HEK293T (cell line): Measurements from ENCODE around the gene MRPS27.

Experiments used
- CTCF ChIA-PET: fragments of 350-600 bp; formaldehyde crosslinking; extraction: SDS; loops from one replicate; lab custom pipeline; 2021; ENCODE audit warnings: antibody characterized with exemption, inconsistent platforms; lab: Yijun Ruan, JAX
- POLR2A ChIA-PET: fragments of 350-600 bp; formaldehyde crosslinking; extraction: SDS; loops from one replicate; lab custom pipeline; 2020; ENCODE audit warnings: antibody characterized with exemption, inconsistent platforms; lab: Yijun Ruan, JAX
- DNase-seq: peaks from one replicate; pipeline ENCODE4 v3.0.0; 2012; ENCODE audit warnings: mixed read lengths; ENCODE audit errors: extremely low spot score
- ARNT ChIP-seq: fragments of 450-650 bp; IDR thresholded peaks from 2 replicates; pipeline ENCODE4 v1.6.1; 2017; ENCODE audit warnings: mild to moderate bottlenecking
- BHLHE40 ChIP-seq: fragments of 450-650 bp; IDR thresholded peaks from 2 replicates; pipeline ENCODE4 v1.6.1; 2016; ENCODE audit warnings: mild to moderate bottlenecking, moderate library complexity, borderline replicate concordance
- CTBP1 ChIP-seq: fragments of 450-650 bp; IDR thresholded peaks from 2 replicates; pipeline ENCODE4 v1.6.1; 2016; ENCODE audit warnings: borderline replicate concordance
- ELF4 ChIP-seq: fragments of 450-650 bp; IDR thresholded peaks from 2 replicates; pipeline ENCODE4 v1.6.1; 2017; ENCODE audit warnings: antibody characterized with exemption
- FOXA1 ChIP-seq: fragments of 450-650 bp; IDR thresholded peaks from 2 replicates; pipeline ENCODE4 v1.6.1; 2016; ENCODE audit warnings: mild to moderate bottlenecking
- FOXK2 ChIP-seq: fragments of 450-650 bp; IDR thresholded peaks from 2 replicates; pipeline ENCODE4 v1.6.1; 2016; ENCODE audit warnings: mild to moderate bottlenecking
- FOXM1 ChIP-seq: fragments of 450-650 bp; IDR thresholded peaks from 2 replicates; pipeline ENCODE4 v1.6.1; 2017; ENCODE audit warnings: mild to moderate bottlenecking, borderline replicate concordance
- HDGF ChIP-seq: fragments of 450-650 bp; IDR thresholded peaks from 2 replicates; pipeline ENCODE4 v1.6.1; 2017; ENCODE audit warnings: antibody characterized with exemption, borderline replicate concordance
- L3MBTL2 ChIP-seq: fragments of 450-650 bp; conservative IDR thresholded peaks from 2 replicates; pipeline ENCODE4 v1.6.1; 2016; ENCODE audit warnings: mild to moderate bottlenecking
- LEF1 ChIP-seq: fragments of 450-650 bp; IDR thresholded peaks from 2 replicates; pipeline ENCODE4 v1.6.1; 2017; ENCODE audit warnings: mild to moderate bottlenecking, borderline replicate concordance
- NFRKB ChIP-seq: fragments of 450-650 bp; IDR thresholded peaks from 2 replicates; pipeline ENCODE4 v1.6.1; 2016; ENCODE audit warnings: mild to moderate bottlenecking, moderate library complexity
- PKNOX1 ChIP-seq: fragments of 450-650 bp; IDR thresholded peaks from 2 replicates; pipeline ENCODE4 v1.6.1; 2016
- SP1 ChIP-seq: fragments of 450-650 bp; IDR thresholded peaks from 2 replicates; pipeline ENCODE4 v1.6.1; 2017
- SUZ12 ChIP-seq: fragments of 450-650 bp; IDR thresholded peaks from 2 replicates; pipeline ENCODE4 v1.6.1; 2016; ENCODE audit warnings: mild to moderate bottlenecking
- TARDBP ChIP-seq: fragments of 450-650 bp; IDR thresholded peaks from 2 replicates; pipeline ENCODE4 v1.6.1; 2016
- ZNF384 ChIP-seq: fragments of 450-650 bp; IDR thresholded peaks from 2 replicates; pipeline ENCODE4 v1.6.1; 2016

The MRPS27 gene

GRCh38 chr5:72182686-72183085, 137.4 kb downstream of the MRPS27 start:
- no peak for TF ChIP-seq FOXM1
- no peak for TF ChIP-seq NFRKB
- no peak for TF ChIP-seq SP1
- no peak for TF ChIP-seq BHLHE40
- TF ChIP-seq CTBP1: no peak
- no peak for TF ChIP-seq ELF4
- TF ChIP-seq PKNOX1: no peak
- TF ChIP-seq FOXA1: no peak
- no peak for TF ChIP-seq HDGF
- TF ChIP-seq TARDBP: no peak
- TF ChIP-seq L3MBTL2: no peak
- TF ChIP-seq SUZ12: no peak
- TF ChIP-seq FOXK2: no peak
- no peak for TF ChIP-seq LEF1
- no peak for TF ChIP-seq ZNF384
- no peak for TF ChIP-seq ARNT
- no peak for DNase-seq
- ChIA-PET POLR2A (no interaction called here), CTCF (no interaction called here)

GRCh38 chr5:72180925-72181324, 139.1 kb downstream of the MRPS27 start:
- DNase-seq: no peak
- ChIA-PET POLR2A (no interaction called here), CTCF (interaction anchor here (1.0 kb wide), 1 partner anchor 9 kb away, joined by 3 read pairs; no protein-coding TSS in a partner anchor)
- TF ChIP-seq FOXM1 (no peak), BHLHE40 (no peak), SUZ12 (no peak), CTBP1 (no peak), LEF1 (no peak)

- TF ChIP-seq ZNF384 (no peak), ELF4 (no peak), TARDBP (no peak), CTBP1 (no peak), HDGF (no peak), FOXK2 (no peak), NFRKB (no peak), FOXM1 (no peak), FOXA1 (no peak), ARNT (no peak), L3MBTL2 (no peak), SP1 (no peak), BHLHE40 (no peak), PKNOX1 (no peak), LEF1 (no peak), SUZ12 (no peak)
- CTCF ChIA-PET: interaction anchor here (1.0 kb wide), 1 partner anchor 8 kb away, joined by 3 read pairs; no protein-coding TSS in a partner anchor
- POLR2A ChIA-PET: no interaction called here
- DNase-seq: no peak
These were observed 140.1 kb downstream of the MRPS27 start for GRCh38 chr5:72179816-72180440.

- TF ChIP-seq PKNOX1: no peak
- TF ChIP-seq TARDBP: no peak
- no peak for TF ChIP-seq FOXA1
- TF ChIP-seq LEF1: no peak
- no peak for TF ChIP-seq ZNF384
- TF ChIP-seq NFRKB: no peak
- TF ChIP-seq FOXM1: no peak
- TF ChIP-seq ARNT: no peak
- POLR2A ChIA-PET: no interaction called here
- DNase-seq: no peak
- CTCF ChIA-PET: no interaction called here
These were observed 140.8 kb downstream of the MRPS27 start for GRCh38 chr5:72179028-72179815.

GRCh38 chr5:72177538-72177937, 142.5 kb downstream of the MRPS27 start:
- CTCF ChIA-PET: no interaction called here
- POLR2A ChIA-PET: no interaction called here

GRCh38 chr5:72172786-72173185, 147.3 kb downstream of the MRPS27 start:
- POLR2A ChIA-PET: no interaction called here
- no peak for DNase-seq
- CTCF ChIA-PET: interaction anchor here (0.9 kb wide), 1 partner anchor 8 kb away, joined by 3 read pairs; no protein-coding TSS in a partner anchor
- TF ChIP-seq FOXA1: no peak
- TF ChIP-seq HDGF: no peak
- no peak for TF ChIP-seq PKNOX1
- no peak for TF ChIP-seq NFRKB
- no peak for TF ChIP-seq ELF4
- TF ChIP-seq SP1: no peak
- TF ChIP-seq FOXK2: no peak
- TF ChIP-seq BHLHE40: no peak
- no peak for TF ChIP-seq TARDBP

More at GRCh38 chr5:72177538-72177937, 142.5 kb downstream of the MRPS27 start:
- TF ChIP-seq ELF4: no peak
- TF ChIP-seq TARDBP: no peak
- no peak for TF ChIP-seq SUZ12
- no peak for DNase-seq
